ENCODE data around the gene NABP2. TPM values are rescaled to one million over a fixed set of nuclear protein-coding genes. Genes with fewer than 3 reads are reported as not detected.

NABP2 gene
- total and polyA plus RNA-seq, 10 of the 15 experiments (the other 5 are each of a cell fraction or from before 2014, with no cell fraction given): 20.7 to 97.9 (median 60.9) TPM

GRCh38 chr12:56221757-56222530 is 2.2 kb upstream of the NABP2 start, which contains the start of gene RNF41 (continued):
- TF ChIP-seq BCL3 (IDR thresholded peaks at IDR 0.05; ENCODE audit: borderline replicate concordance, insufficient read depth, low read depth, low read length, poor library complexity, severe bottlenecking): no peak
- TF ChIP-seq ZNF384 (IDR thresholded peaks at IDR 0.05; ENCODE audit: borderline replicate concordance, low read depth, low read length): no peak
- TF ChIP-seq, protein P1, sequence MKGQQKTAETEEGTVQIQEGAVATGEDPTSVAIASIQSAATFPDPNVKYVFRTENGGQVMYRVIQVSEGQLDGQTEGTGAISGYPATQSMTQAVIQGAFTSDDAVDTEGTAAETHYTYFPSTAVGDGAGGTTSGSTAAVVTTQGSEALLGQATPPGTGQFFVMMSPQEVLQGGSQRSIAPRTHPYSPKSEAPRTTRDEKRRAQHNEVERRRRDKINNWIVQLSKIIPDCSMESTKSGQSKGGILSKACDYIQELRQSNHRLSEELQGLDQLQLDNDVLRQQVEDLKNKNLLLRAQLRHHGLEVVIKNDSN (IDR thresholded peaks at IDR 0.05; ENCODE audit: borderline replicate concordance, extremely low read length, insufficient read depth, low read depth, low read length): no peak
- no peak; the same call in 1 of the 2 replicates for TF ChIP-seq NR2F1 (conservative IDR thresholded peaks at IDR 0.05)
- peak; percentile 72; the same call in 1 of the 2 replicates for TF ChIP-seq PML (IDR thresholded peaks at IDR 0.05; ENCODE audit: low read length)
- TF ChIP-seq BCL11A (IDR thresholded peaks at IDR 0.05; ENCODE audit: low read depth, low read length): no peak
- TF ChIP-seq POLR2A (IDR thresholded peaks at IDR 0.05; ENCODE audit: low read depth, low read length): peak; percentile 91
- no peak for TF ChIP-seq CHD2 (IDR thresholded peaks at IDR 0.05; ENCODE audit: borderline replicate concordance, low read depth, low read length)
- 0 out of 2 replicates have a peak, but pooled peaks have one; percentile 35 for TF ChIP-seq SIN3A (IDR thresholded peaks at IDR 0.05; ENCODE audit: low read depth, low read length)
- no peak for TF ChIP-seq EED (IDR thresholded peaks at IDR 0.05; ENCODE audit: low read depth)
- no peak; the same call in 1 of the 2 replicates for TF ChIP-seq NKRF (conservative IDR thresholded peaks at IDR 0.05)
- TF ChIP-seq MXI1 (IDR thresholded peaks at IDR 0.05; ENCODE audit: low read depth, low read length): no peak
- TF ChIP-seq SKIL (IDR thresholded peaks at IDR 0.05; ENCODE audit: low read depth, poor library complexity, severe bottlenecking): no peak
- no peak for TF ChIP-seq MYB (IDR thresholded peaks at IDR 0.05; ENCODE audit: borderline replicate concordance, low read depth, low read length)
- no peak for TF ChIP-seq NFYA (IDR thresholded peaks at IDR 0.05; ENCODE audit: borderline replicate concordance, low read depth, low read length)
- no peak for TF ChIP-seq CHD1 (IDR thresholded peaks at IDR 0.05; ENCODE audit: low read depth, low read length)
- peak; percentile 17; the same call in 1 of the 2 replicates for TF ChIP-seq NRF1 (conservative IDR thresholded peaks at IDR 0.05; ENCODE audit: low read depth, low read length)
- TF ChIP-seq ZBED1 (IDR thresholded peaks at IDR 0.05; ENCODE audit: borderline replicate concordance): no peak
- no peak for TF ChIP-seq SREBF2 (IDR thresholded peaks at IDR 0.05; ENCODE audit: low read length)

All from GM12878 (cell line).